SK-N-MC (cell line): ENCODE data around the gene PAFAH1B2.

Experiments
- DNase-seq: peaks from one replicate; pipeline ENCODE4 v3.0.0-alpha.2; 2011; ENCODE audit warnings: low read depth, low spot score
- H3K27ac ChIP-seq: fragments of 200-600 bp; sonication (generic); 2 replicates; pipeline ENCODE4 v1.5.1; 2016; ENCODE audit warnings: mixed run types
- H3K36me3 ChIP-seq: fragments of 200-600 bp; sonication (generic); 2 replicates; pipeline ENCODE4 v1.6.1; 2017; ENCODE audit warnings: antibody characterized with exemption, low read length, mixed read lengths; ENCODE audit not compliant: insufficient read depth
- H3K4me3 ChIP-seq: fragments of 200-600 bp; sonication (generic); 2 replicates; pipeline ENCODE4 v1.5.1; 2016
- H3K9ac ChIP-seq: fragments of 200-600 bp; sonication (generic); 2 replicates; pipeline ENCODE4 v1.8.0; 2017; ENCODE audit warnings: mixed run types, mixed read lengths; ENCODE audit not compliant: insufficient read length
- H3K9me3 ChIP-seq: fragments of 200-600 bp; sonication (generic); 2 replicates; pipeline ENCODE4 v1.6.1; 2017; ENCODE audit warnings: low read depth, mild to moderate bottlenecking, antibody characterized with exemption, low read length, moderate library complexity, mixed read lengths
- EZH2 ChIP-seq: fragments of 200-600 bp; sonication (generic); IDR thresholded peaks from one replicate; pipeline ENCODE4 v1.6.1; 2017; ENCODE audit warnings: antibody characterized with exemption
- FOXP2 ChIP-seq: optimal IDR thresholded peaks from 2 replicates; pipeline ENCODE3; 2011; ENCODE audit warnings: mild to moderate bottlenecking, moderate library complexity; ENCODE audit not compliant: insufficient read depth; ENCODE audit errors: extremely low read length, control extremely low read depth
- POLR2AphosphoS5 ChIP-seq: IDR thresholded peaks from 2 replicates; pipeline ENCODE4 v1.6.1; 2012; ENCODE audit warnings: mild to moderate bottlenecking, low read depth, low read length, borderline replicate concordance

Gene PAFAH1B2

GRCh38 chr11:117169736-117170135 lies 25.6 kb downstream of the PAFAH1B2 start:
- peaks cover 66% of the 10 kb centered on the region for H3K36me3 ChIP-seq
- no peak overlapping the region for H3K4me3 ChIP-seq
- no peak overlapping the region for H3K27ac ChIP-seq
- DNase-seq, result no peak
- TF ChIP-seq FOXP2, result no peak
- H3K9me3 ChIP-seq, result no peaks in the 10 kb centered on the region
- no peak overlapping the region for H3K9ac ChIP-seq

- Histone ChIP-seq H3K9me3 (no peaks in the 10 kb centered on the region), H3K9ac (no peak overlapping the region), H3K27ac (no peak overlapping the region), H3K36me3 (peaks cover 64% of the 10 kb centered on the region), H3K4me3 (no peak overlapping the region)
- no peak for TF ChIP-seq EZH2
- TF ChIP-seq FOXP2, result no peak
- no peak for TF ChIP-seq POLR2AphosphoS5
- no peak for DNase-seq
These were observed 26.1 kb downstream of the PAFAH1B2 start for GRCh38 chr11:117170210-117170609.

GRCh38 chr11:117171007-117171403 lies 26.9 kb downstream of the PAFAH1B2 start:
- Histone ChIP-seq H3K9ac (no peak overlapping the region), H3K36me3 (peaks cover 56% of the 10 kb centered on the region), H3K27ac (no peak overlapping the region), H3K9me3 (no peaks in the 10 kb centered on the region), H3K4me3 (no peak overlapping the region)
- no peak for DNase-seq
- TF ChIP-seq EZH2 (no peak), POLR2AphosphoS5 (no peak), FOXP2 (no peak)

GRCh38 chr11:117171404-117172061 lies 27.4 kb downstream of the PAFAH1B2 start:
- no peak overlapping the region for H3K4me3 ChIP-seq
- H3K27ac ChIP-seq, result no peak overlapping the region
- H3K9me3 ChIP-seq, result no peaks in the 10 kb centered on the region
- no peak overlapping the region for H3K9ac ChIP-seq
- DNase-seq, result no peak
- TF ChIP-seq FOXP2 (no peak), EZH2 (no peak), POLR2AphosphoS5 (no peak)
- peaks cover 51% of the 10 kb centered on the region for H3K36me3 ChIP-seq

GRCh38 chr11:117172724-117173421 lies 28.8 kb downstream of the PAFAH1B2 start:
- H3K9ac ChIP-seq, result no peak overlapping the region
- DNase-seq, result no peak
- H3K4me3 ChIP-seq, result no peak overlapping the region
- TF ChIP-seq FOXP2, result no peak
- peaks cover 37% of the 10 kb centered on the region for H3K36me3 ChIP-seq
- no peaks in the 10 kb centered on the region for H3K9me3 ChIP-seq
- peak overlapping the region; percentile 65; the same call in 1 of the 2 replicates for H3K27ac ChIP-seq

GRCh38 chr11:117175104-117175503 lies 31.0 kb downstream of the PAFAH1B2 start:
- H3K36me3 ChIP-seq, result peaks cover 19% of the 10 kb centered on the region
- H3K9ac ChIP-seq, result no peak overlapping the region
- no peak overlapping the region for H3K4me3 ChIP-seq
- no peak overlapping the region for H3K27ac ChIP-seq
- TF ChIP-seq FOXP2 (no peak), EZH2 (no peak)
- DNase-seq, result no peak
- no peaks in the 10 kb centered on the region for H3K9me3 ChIP-seq

- H3K9me3 ChIP-seq, result no peaks in the 10 kb centered on the region
- peak overlapping the region; percentile 14; the same call in 1 of the 2 replicates for H3K27ac ChIP-seq
- TF ChIP-seq POLR2AphosphoS5 (no peak), EZH2 (no peak), FOXP2 (no peak)
These were observed 31.7 kb downstream of the PAFAH1B2 start for GRCh38 chr11:117175781-117176180.

GRCh38 chr11:117176186-117176585 lies 32.1 kb downstream of the PAFAH1B2 start:
- no peak for DNase-seq
- TF ChIP-seq FOXP2, result no peak
- no peak for TF ChIP-seq EZH2
- no peak for TF ChIP-seq POLR2AphosphoS5
- no peak overlapping the region for H3K4me3 ChIP-seq

More at GRCh38 chr11:117175781-117176180, 31.7 kb downstream of the PAFAH1B2 start:
- Histone ChIP-seq H3K9ac (no peak overlapping the region), H3K4me3 (no peak overlapping the region), H3K36me3 (peaks cover 13% of the 10 kb centered on the region)
- DNase-seq, result no peak

More at GRCh38 chr11:117176186-117176585, 32.1 kb downstream of the PAFAH1B2 start:
- H3K27ac ChIP-seq, result no peak overlapping the region
- H3K36me3 ChIP-seq, result peaks cover 9% of the 10 kb centered on the region; the same call in 1 of the 2 replicates
- no peak overlapping the region for H3K9ac ChIP-seq
- H3K9me3 ChIP-seq, result no peaks in the 10 kb centered on the region
